Measurements from ENCODE around the gene FAR2. TPM values are rescaled to one million over a fixed set of nuclear protein-coding genes. Genes with fewer than 3 reads are reported as not detected.

FAR2 gene
- total and polyA plus RNA-seq, 3 donors from 2014 or later = 5.1 to 25.2 (median 5.8) TPM

GRCh38 chr12:29269706-29270408, 120.8 kb downstream of the FAR2 start:
- no peak for DNase-seq
- intact Hi-C loops (cut with DNase I; ENCODE audit: low total_unique reads) = no loop called here
- H3K27ac ChIP-seq = no peak overlapping the region
- no peaks in the 10 kb centered on the region for H3K36me3 ChIP-seq (ENCODE audit: low read depth, missing control alignments)
- H3K9me3 ChIP-seq = no peaks in the 10 kb centered on the region
- 84 to 89% methylated on average over 5 of the region's 5 CpGs for WGBS, 2 donors
- H3K4me3 ChIP-seq = no peak overlapping the region
- no peaks in the 10 kb centered on the region for H3K27me3 ChIP-seq
- TF ChIP-seq POLR2A (IDR thresholded peaks at IDR 0.05) (no peak), CTCF (IDR thresholded peaks at IDR 0.05) (no peak)
- H3K4me1 ChIP-seq = no peaks in the 10 kb centered on the region

DNA sequence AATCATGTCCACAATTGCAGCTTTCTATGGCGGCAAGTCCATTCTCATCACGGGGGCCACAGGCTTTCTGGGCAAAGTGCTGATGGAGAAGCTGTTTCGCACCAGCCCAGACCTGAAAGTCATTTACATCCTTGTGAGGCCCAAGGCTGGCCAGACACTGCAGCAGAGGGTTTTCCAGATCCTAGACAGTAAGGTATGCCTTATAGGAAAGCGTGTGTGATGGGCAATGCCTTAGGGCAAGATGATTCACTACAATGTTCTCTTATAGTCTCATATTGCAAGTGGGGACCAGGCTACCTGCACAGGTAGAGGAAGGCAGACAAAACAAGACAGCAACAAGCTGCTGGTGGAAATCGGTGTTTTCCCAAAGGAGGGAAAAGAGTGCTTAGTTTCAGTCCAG, 121.4 kb downstream of the FAR2 start:
- Histone ChIP-seq H3K4me1 (no peaks in the 10 kb centered on the region), H3K27ac (no peak overlapping the region), H3K36me3 (ENCODE audit: low read depth, missing control alignments) (no peaks in the 10 kb centered on the region), H3K9me3 (no peaks in the 10 kb centered on the region), H3K4me3 (no peak overlapping the region), H3K27me3 (no peaks in the 10 kb centered on the region)
- intact Hi-C loops (cut with DNase I; ENCODE audit: low total_unique reads) = no loop called here
- 87 to 94% methylated on average over 5 of the region's 5 CpGs for WGBS, 2 donors
- TF ChIP-seq POLR2A (IDR thresholded peaks at IDR 0.05) (no peak), CTCF (IDR thresholded peaks at IDR 0.05) (no peak)
- DNase-seq = no peak

DNA sequence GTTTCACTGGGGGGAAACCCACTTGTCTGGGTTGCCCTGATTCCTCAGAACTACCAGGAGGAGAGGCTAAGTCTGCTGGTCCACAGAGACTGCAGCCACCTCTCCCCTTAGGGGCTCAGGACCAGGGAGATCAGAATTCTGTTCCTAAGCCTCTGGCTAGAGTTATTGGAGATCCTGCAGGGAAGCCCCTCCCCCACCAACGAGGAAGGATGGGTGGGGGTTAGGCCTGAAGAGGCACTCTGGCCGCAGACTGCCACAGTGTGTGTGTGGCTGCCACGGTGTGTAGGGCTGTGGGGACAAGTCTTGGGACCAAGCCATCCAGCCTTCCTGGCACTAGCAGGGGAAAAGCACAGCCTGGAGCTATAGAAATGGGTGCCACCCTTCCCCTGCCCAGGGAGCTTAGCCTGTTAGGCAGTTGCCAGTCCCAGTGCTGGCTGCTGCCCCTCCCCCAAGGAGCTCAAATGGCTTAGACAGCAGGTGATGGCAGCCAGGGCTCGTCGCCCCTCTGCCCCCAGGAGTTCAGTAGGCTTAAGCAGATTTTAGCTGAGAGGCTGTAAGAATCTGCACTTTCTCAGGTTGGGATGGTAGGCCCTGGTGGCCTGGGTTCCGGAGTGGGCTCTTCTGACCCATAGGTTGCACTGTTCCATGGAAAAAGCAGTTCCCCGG, 124.2 kb downstream of the FAR2 start:
- H3K27ac ChIP-seq = no peak overlapping the region

DNA sequence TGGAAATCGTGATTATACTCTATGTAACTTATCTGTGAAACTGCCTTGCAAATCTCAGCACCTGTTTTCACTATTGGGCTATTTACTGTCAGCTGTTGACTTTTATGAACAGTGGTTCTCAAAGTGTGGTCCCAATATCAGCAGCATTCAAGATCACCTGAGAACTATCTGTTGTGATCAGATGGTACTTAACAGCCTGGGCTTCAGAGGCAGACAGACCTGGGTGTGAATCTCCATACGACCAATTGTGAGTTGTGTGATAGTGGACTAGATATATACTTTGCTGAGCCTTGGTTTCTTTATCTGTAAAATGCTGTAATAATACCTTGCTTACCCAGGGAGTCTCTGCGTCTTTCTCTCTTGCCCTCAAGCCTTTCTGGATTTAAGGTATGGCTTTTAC, 126.8 kb downstream of the FAR2 start:
- Histone ChIP-seq H3K4me1 (no peaks in the 10 kb centered on the region), H3K27ac (no peak overlapping the region), H3K36me3 (ENCODE audit: low read depth, missing control alignments) (no peaks in the 10 kb centered on the region), H3K4me3 (no peak overlapping the region), H3K9me3 (no peaks in the 10 kb centered on the region), H3K27me3 (no peaks in the 10 kb centered on the region)
- intact Hi-C loops (cut with DNase I; ENCODE audit: low total_unique reads) = no loop called here
- no peak for DNase-seq
- TF ChIP-seq POLR2A (IDR thresholded peaks at IDR 0.05) (no peak), CTCF (IDR thresholded peaks at IDR 0.05) (no peak)
- WGBS, 2 donors = 82 to 92% methylated on average over 3 of the region's 3 CpGs

More for the DNA sequence above, 124.2 kb downstream of the FAR2 start:
- TF ChIP-seq CTCF (IDR thresholded peaks at IDR 0.05) (no peak), POLR2A (IDR thresholded peaks at IDR 0.05) (no peak)
- no peak for DNase-seq
- Histone ChIP-seq H3K4me1 (no peaks in the 10 kb centered on the region), H3K4me3 (no peak overlapping the region), H3K36me3 (ENCODE audit: low read depth, missing control alignments) (no peaks in the 10 kb centered on the region), H3K9me3 (no peaks in the 10 kb centered on the region), H3K27me3 (no peaks in the 10 kb centered on the region)
- WGBS, 2 donors = 77 to 80% methylated on average over 6 to 7 of the region's 7 CpGs
- intact Hi-C loops (cut with DNase I; ENCODE audit: low total_unique reads) = no loop called here

All from testis (tissue), 3 donors.